K562 (cell line): ENCODE measurements around the gene KCNG1. TPM values are rescaled to one million over a fixed set of nuclear protein-coding genes. Genes with fewer than 3 reads are reported as not detected.

Experiments used
- ATAC-seq: fragments of 200-7000 bp; cut with Tn5 transposase; 3 replicates; pipeline ENCODE4 v1.9.1; 2020; ENCODE audit warnings: moderate library complexity
- BruUV-seq: library from RNA; stranded (reverse); fragments of 400-500 nt; replicated peaks from 2 replicates; lab custom pipeline; 2021; lab: Mats Ljungman, UMichigan
- CTCF ChIA-PET: fragments of 300-600 bp; formaldehyde crosslinking; extraction: SDS; loops from one replicate; lab custom pipeline; 2021; ENCODE audit warnings: low intra/inter-chr PET ratio; lab: Yijun Ruan, JAX
- POLR2A ChIA-PET: fragments of 300-600, 350-650 bp; sonication (Branson Sonifier 250); formaldehyde crosslinking; extraction: SDS; loops from one replicate; lab custom pipeline; 2021; ENCODE audit warnings: antibody characterized with exemption, inconsistent platforms; lab: Yijun Ruan, JAX
- DNase-seq, 4 experiments: peaks; one replicate each; pipeline versions ENCODE4 v3.0.0 to v3.0.0-alpha.2; 2011 to 2018; ENCODE audit warnings: low spot score in 3 of 4, mixed read lengths in 3 of 4; ENCODE audit errors: extremely low read depth in 1 of 4
- FAIRE-seq: peaks from 2 replicates; lab custom pipeline; 2011; peaks lifted over from hg19 to GRCh38; lab: Jason Lieb, UNC
- H2AFZ ChIP-seq: 2 replicates; pipeline ENCODE4 v1.6.0; 2011; ENCODE audit warnings: low read depth, low read length, control low read depth, inconsistent platforms
- H3K27ac ChIP-seq: fragments of 200-600 bp; 3 replicates; pipeline ENCODE4 v1.8.0; 2011; ENCODE audit warnings: low read depth, mild to moderate bottlenecking, control low read depth, inconsistent platforms, low read length, moderate library complexity, mixed read lengths; ENCODE audit errors: extremely low read depth
- H3K27me3 ChIP-seq, 2 experiments: fragments of 300-600 bp in 1 of 2; 2 replicates in 1 of 2; 3 replicates in 1 of 2; pipeline versions ENCODE4 v1.6.0 to v1.8.0; 2011; ENCODE audit warnings: inconsistent platforms in 2 of 2, low read length in 2 of 2, mild to moderate bottlenecking in 1 of 2, mixed read lengths in 1 of 2, moderate library complexity in 1 of 2; ENCODE audit not compliant: control insufficient read depth in 2 of 2, insufficient read depth in 2 of 2
- H3K36me3 ChIP-seq: fragments of 300-600 bp; 3 replicates; pipeline ENCODE4 v1.8.0; 2011; ENCODE audit warnings: mild to moderate bottlenecking, low read length, inconsistent platforms; ENCODE audit not compliant: control insufficient read depth, insufficient read depth
- H3K4me1 ChIP-seq, 2 experiments: fragments of 200-600 bp in 1 of 2; replicated peaks in 1 of 2; 2 replicates in 1 of 2; 3 replicates in 1 of 2; pipeline versions ENCODE4 v1.5.1 to v1.8.0; 2011; ENCODE audit warnings: inconsistent platforms in 2 of 2, low read length in 2 of 2, mild to moderate bottlenecking in 1 of 2, mixed read lengths in 1 of 2, moderate library complexity in 1 of 2; ENCODE audit not compliant: control insufficient read depth in 2 of 2, insufficient read depth in 2 of 2
- H3K4me2 ChIP-seq: 2 replicates; pipeline ENCODE4 v1.6.1; 2011; ENCODE audit warnings: low read length, control low read depth, inconsistent platforms, mixed read lengths; ENCODE audit not compliant: insufficient read depth
- H3K4me3 ChIP-seq: fragments of 200-600 bp; sonication (generic), shearing (Covaris generic); 2 replicates; pipeline ENCODE4 v1.5.1; 2016; ENCODE audit warnings: control low read depth, inconsistent platforms
- H3K79me2 ChIP-seq: fragments of 200-600 bp; 3 replicates; pipeline ENCODE4 v1.8.0; 2011; ENCODE audit warnings: low read length, inconsistent platforms; ENCODE audit not compliant: control insufficient read depth, insufficient read depth
- H3K9ac ChIP-seq, 2 experiments: 2 replicates each; pipeline versions ENCODE4 v1.6.0 to v1.6.1; 2011; ENCODE audit warnings: low read depth in 2 of 2, low read length in 2 of 2, control low read depth in 1 of 2, inconsistent platforms in 1 of 2, mild to moderate bottlenecking in 1 of 2, mixed read lengths in 1 of 2; ENCODE audit not compliant: insufficient read depth in 1 of 2
- H3K9me1 ChIP-seq: one replicate; pipeline ENCODE4 v1.6.0; 2011; ENCODE audit warnings: inconsistent platforms, mild to moderate bottlenecking, low read length, moderate library complexity; ENCODE audit not compliant: control insufficient read depth, insufficient read depth
- H3K9me3 ChIP-seq: replicated peaks from 2 replicates; pipeline ENCODE4 v1.5.1; 2011; ENCODE audit warnings: low read depth, low read length, inconsistent platforms; ENCODE audit not compliant: control insufficient read depth, insufficient read depth
- H4K20me1 ChIP-seq: replicated peaks from 2 replicates; pipeline ENCODE4 v1.6.1; 2011; ENCODE audit warnings: low read length, inconsistent platforms, mixed read lengths; ENCODE audit not compliant: control insufficient read depth, insufficient read depth
- C11orf30 ChIP-seq: fragments of 450-650 bp; IDR thresholded peaks from 2 replicates; pipeline ENCODE4 v1.6.1; 2016; ENCODE audit warnings: low read depth, mild to moderate bottlenecking
- CREBBP ChIP-seq: IDR thresholded peaks from one replicate; pipeline ENCODE4 v1.6.1; 2012; ENCODE audit warnings: low read depth, mild to moderate bottlenecking, control low read depth, inconsistent platforms, low read length
- CTCFL ChIP-seq: IDR thresholded peaks from 2 replicates; pipeline ENCODE4 v1.6.1; 2011; ENCODE audit warnings: borderline replicate concordance, low read depth, mild to moderate bottlenecking, moderate library complexity, low read length; ENCODE audit not compliant: insufficient read depth, poor library complexity, severe bottlenecking
- DNMT1 ChIP-seq: fragments of 450-650 bp; IDR thresholded peaks from 2 replicates; pipeline ENCODE4 v1.6.1; 2016; ENCODE audit warnings: antibody characterized with exemption, mild to moderate bottlenecking
- HMGXB4 ChIP-seq: sonication (generic); formaldehyde crosslinking; IDR thresholded peaks from 2 replicates; pipeline ENCODE4 v1.8.1; 2023; ENCODE audit warnings: mild to moderate bottlenecking, missing genetic modification reagents
- JUNB ChIP-seq: fragments of 450-650 bp; formaldehyde crosslinking; conservative IDR thresholded peaks from 2 replicates; pipeline ENCODE4 v1.4.0; 2020; ENCODE audit warnings: mild to moderate bottlenecking
- NFXL1 ChIP-seq: fragments of 450-650 bp; formaldehyde crosslinking; IDR thresholded peaks from 2 replicates; pipeline ENCODE4 v1.4.0; 2021; ENCODE audit warnings: mild to moderate bottlenecking
- PTBP1 ChIP-seq: fragments of 200-400 bp; formaldehyde crosslinking; IDR thresholded peaks from 2 replicates; pipeline ENCODE4 v1.6.1; 2017; ENCODE audit warnings: low read depth, low read length
- RBFOX2 ChIP-seq: fragments of 200-400 bp; formaldehyde crosslinking; IDR thresholded peaks from 2 replicates; pipeline ENCODE4 v1.6.1; 2017; ENCODE audit warnings: low read depth, mild to moderate bottlenecking, low read length, moderate library complexity
- XRCC4 ChIP-seq: IDR thresholded peaks from one replicate; pipeline ENCODE4 v1.6.1; 2011; ENCODE audit not compliant: insufficient read depth, insufficient read length; ENCODE audit errors: extremely low read depth
- ZNF134 ChIP-seq: fragments of 250-450 bp; sonication (Bioruptor Pico); conservative IDR thresholded peaks from 2 replicates; pipeline ENCODE4 v1.4.0; 2020
- ZNF354B ChIP-seq: fragments of 250-450 bp; sonication (Bioruptor Pico); IDR thresholded peaks from 2 replicates; pipeline ENCODE4 v1.4.0; 2020
- WGBS: fragments of 100-300 bp; shearing (Covaris generic); methylation state at CpG from one replicate; pipeline ENCODE4 v1.1.6; 2016; ENCODE audit warnings: low coverage, mixed read lengths; ENCODE audit not compliant: insufficient coverage; ENCODE audit errors: missing lambda C conversion rate; 5-methylcytosine and 5-hydroxymethylcytosine counted together
- in situ Hi-C: fragments of 300-500 bp; cut with MboI; formaldehyde crosslinking; loops from 4 replicates; pipeline ENCODE4 v1.15.0; 2018; ENCODE audit warnings: inconsistent platforms, mixed read lengths
- intact Hi-C: fragments of 100-400 bp; cut with micrococcal nuclease; formaldehyde crosslinking; loops from 2 replicates; pipeline ENCODE4 v1.14.2; 2022
- polyA plus RNA-seq, 8 experiments: library from polyadenylated mRNA; depleted of rRNA in 4 of 8; stranded (reverse) in 5 of 8; unstranded in 3 of 8; fragments of >200 nt; fragmentation: Nextera tagmentation in 2 of 8; fragmentation: Illumina TruSeq in 1 of 8; extraction: Ambion mirVana in 2 of 8; extraction: Trizol in 1 of 8; gene quantifications; 2 replicates each; pipeline versions ENCODE4 v1.2.1 to v1.2.3, GENCODE V29; 2011 to 2014; ENCODE audit warnings: inconsistent platforms in 1 of 8, missing spikeins in 1 of 8
- total RNA-seq, 7 experiments: library from RNA; depleted of rRNA in 6 of 7; stranded (reverse); fragments of >200 nt in 6 of 7; fragmentation: Illumina TruSeq in 2 of 7; extraction: Trizol in 2 of 7; gene quantifications; 2 replicates each; pipeline versions ENCODE4 v1.2.1 to v1.2.3, GENCODE V29; 2011 to 2021; ENCODE audit warnings: low replicate concordance in 1 of 7
- TF ChIP-seq, protein P1 (sequence below): fragments of 250-450 bp; sonication (Bioruptor Pico); IDR thresholded peaks from 2 replicates; pipeline ENCODE4 v1.5.0; 2021; ENCODE audit warnings: mild to moderate bottlenecking, moderate library complexity

Gene KCNG1
- total and polyA plus RNA-seq, 9 of the 15 experiments (the other 6 are each of a cell fraction or from before 2014, with no cell fraction given) = 0.06 to 1.5 (median 0.22) TPM; not detected in 2

DNA sequence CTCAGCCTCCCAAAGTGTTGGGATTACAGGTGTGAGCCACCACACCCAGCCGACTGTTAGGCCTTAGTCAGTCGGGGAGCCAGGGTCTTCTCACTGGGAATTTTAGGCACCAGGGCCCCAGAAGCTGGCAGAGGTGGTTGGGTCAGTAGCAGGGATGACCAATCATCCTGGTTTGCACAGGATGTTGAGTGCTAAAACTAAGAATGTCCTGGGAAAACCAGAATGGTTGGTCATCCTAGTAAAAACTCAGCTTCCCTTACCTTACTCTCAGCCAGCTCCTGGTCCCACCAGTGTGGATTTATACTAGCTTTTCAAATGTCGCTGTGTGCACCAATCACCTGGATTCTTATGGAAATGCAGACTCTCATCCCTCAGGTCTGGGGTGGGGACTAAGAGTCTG, 31.8 kb downstream of the KCNG1 start:
- Histone ChIP-seq H3K4me2 (no peak overlapping the region), H2AFZ (no peak overlapping the region), H3K27ac (no peak overlapping the region), H4K20me1 (no peaks in the 10 kb centered on the region; the same call in 1 of the 2 replicates), H3K27me3 (peaks cover 12 to 23% of the 10 kb centered on the region in 2 experiments; a peak in 4 of 5 replicates), H3K36me3 (no peaks in the 10 kb centered on the region), H3K9me1 (no peaks in the 10 kb centered on the region), H3K79me2 (no peaks in the 10 kb centered on the region), H3K4me1 (0 out of 5 replicates have a peak, but pooled peaks cover 0 to 5% of the 10 kb centered on the region in 2 experiments), H3K9me3 (no peaks in the 10 kb centered on the region), H3K9ac (no peak overlapping the region), H3K4me3 (no peak overlapping the region)
- 5% methylated on average over 3 of the region's 3 CpGs for WGBS
- intact Hi-C loops = loop anchor here (5.0 kb wide), 1 partner anchor 231 kb away; no protein-coding TSS in a partner anchor
- ChIA-PET CTCF (no interaction called here), POLR2A (interaction anchor here (0.6 to 2.0 kb wide), 3 partner anchors 10 to 912 kb away, joined by 3 to 4 read pairs (median 3); no protein-coding TSS in a partner anchor)
- no peak for TF ChIP-seq XRCC4
- no peak for TF ChIP-seq DNMT1
- TF ChIP-seq JUNB (CRISPR knock-in tag) = no peak
- no peak for TF ChIP-seq HMGXB4 (CRISPR knock-in tag)
- TF ChIP-seq CREBBP = no peak
- no peak for TF ChIP-seq RBFOX2
- no peak for TF ChIP-seq C11orf30
- no peak for TF ChIP-seq ZNF134 (CRISPR knock-in tag)
- TF ChIP-seq NFXL1 (CRISPR knock-in tag) = no peak
- TF ChIP-seq CTCFL = no peak
- TF ChIP-seq PTBP1 = no peak
- TF ChIP-seq, protein P1, sequence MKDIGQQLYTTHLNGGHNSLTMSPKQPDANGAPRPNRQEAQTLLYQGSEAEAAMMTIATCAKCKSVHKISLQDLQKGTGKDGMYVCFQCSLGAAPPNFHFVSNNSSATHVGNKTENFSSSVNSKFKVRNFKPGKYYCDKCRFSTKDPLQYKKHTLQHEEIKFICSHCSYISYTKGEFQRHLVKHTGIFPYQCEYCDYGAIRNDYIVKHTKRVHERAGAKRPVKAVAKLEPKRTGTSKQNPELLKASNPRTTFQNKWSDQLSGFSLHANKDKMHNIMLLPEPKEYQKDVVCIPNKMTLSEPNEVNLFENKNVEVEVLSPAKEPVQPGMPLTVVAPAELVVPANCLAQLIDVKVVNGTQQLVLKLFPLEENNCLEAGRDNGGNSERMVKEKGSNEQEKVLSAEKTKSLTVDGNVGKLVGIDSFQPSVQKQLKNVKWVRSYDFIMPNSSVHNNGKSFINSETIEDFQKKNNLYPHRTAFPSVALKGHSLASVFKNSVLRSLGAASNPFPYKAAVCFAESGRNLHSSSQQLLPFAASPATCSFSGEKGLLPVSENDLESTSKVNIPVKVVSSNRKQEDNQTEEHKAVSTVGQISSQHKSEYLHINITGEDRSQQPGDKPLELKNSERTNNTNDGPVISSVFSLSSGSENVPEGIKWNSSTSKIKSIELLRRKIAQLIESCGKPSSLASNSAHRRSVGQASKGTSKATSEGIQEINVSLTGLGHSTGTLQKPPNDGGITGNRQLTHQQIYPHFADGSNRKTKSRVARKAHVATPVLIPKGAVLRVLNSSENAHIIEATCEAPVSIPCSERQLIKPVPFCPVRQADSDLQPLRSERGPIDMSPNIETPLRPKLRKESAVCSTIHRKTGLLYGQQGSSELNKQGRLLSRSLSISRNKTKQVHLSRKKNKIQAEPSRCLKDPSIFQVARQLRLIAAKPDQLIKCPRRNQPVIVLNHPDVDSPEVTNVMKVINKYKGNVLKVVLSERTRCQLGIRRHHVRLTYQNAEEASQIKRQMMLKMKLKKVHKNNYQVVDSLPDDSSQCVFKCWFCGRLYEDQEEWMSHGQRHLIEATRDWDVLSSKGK (CRISPR knock-in tag) = no peak
- TF ChIP-seq ZNF354B = no peak
- ATAC-seq = no peak
- in situ Hi-C loops = loop anchor here (25.0 kb wide), 1 partner anchor 1096 kb away; no protein-coding TSS in a partner anchor
- DNase-seq = no peak
- FAIRE-seq = no peak
- BruUV-seq = no TSS peak
